ENCODE measurements around the gene PLCB1. TPM values are rescaled to one million over a fixed set of nuclear protein-coding genes. Genes with fewer than 3 reads are reported as not detected.

The PLCB1 gene
- total RNA-seq, 6 experiments from 2014 or later, result 17.2 to 25.7 (median 23.1) TPM

DNA sequence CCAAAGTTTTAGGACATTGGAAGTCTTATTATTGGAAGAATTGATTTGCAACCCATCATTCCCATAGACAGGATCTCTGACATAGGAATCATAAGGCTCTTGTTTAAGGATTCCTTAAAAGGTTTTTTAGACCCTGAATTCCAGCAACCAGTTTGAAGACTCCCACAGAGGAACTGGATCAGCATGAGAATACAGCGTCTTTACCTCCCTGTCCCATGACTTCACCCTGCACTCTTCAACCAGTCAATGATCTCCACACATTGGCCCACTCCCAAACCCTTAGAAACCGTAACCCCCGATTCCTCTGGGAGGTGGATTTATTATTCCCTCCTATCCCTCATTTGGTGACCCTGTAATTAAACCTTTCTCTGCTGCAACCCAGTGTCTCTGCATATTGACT, 786.1 kb downstream of the PLCB1 start:
- H3K36me3 Mint-ChIP-seq (ENCODE audit: low read depth), result peaks cover 16% of the 10 kb centered on the region
- H3K27ac Mint-ChIP-seq, result no peak overlapping the region
- H3K4me1 Mint-ChIP-seq (ENCODE audit: low read depth), result no peaks in the 10 kb centered on the region
- H3K9me3 Mint-ChIP-seq, result peaks cover 12% of the 10 kb centered on the region
- peaks cover 4% of the 10 kb centered on the region; the same call in 1 of the 2 replicates for H3K27me3 Mint-ChIP-seq (ENCODE audit: insufficient read depth)
- H3K4me3 Mint-ChIP-seq, result no peak overlapping the region
- DNase-seq, result no peak
- TF ChIP-seq, protein P1, sequence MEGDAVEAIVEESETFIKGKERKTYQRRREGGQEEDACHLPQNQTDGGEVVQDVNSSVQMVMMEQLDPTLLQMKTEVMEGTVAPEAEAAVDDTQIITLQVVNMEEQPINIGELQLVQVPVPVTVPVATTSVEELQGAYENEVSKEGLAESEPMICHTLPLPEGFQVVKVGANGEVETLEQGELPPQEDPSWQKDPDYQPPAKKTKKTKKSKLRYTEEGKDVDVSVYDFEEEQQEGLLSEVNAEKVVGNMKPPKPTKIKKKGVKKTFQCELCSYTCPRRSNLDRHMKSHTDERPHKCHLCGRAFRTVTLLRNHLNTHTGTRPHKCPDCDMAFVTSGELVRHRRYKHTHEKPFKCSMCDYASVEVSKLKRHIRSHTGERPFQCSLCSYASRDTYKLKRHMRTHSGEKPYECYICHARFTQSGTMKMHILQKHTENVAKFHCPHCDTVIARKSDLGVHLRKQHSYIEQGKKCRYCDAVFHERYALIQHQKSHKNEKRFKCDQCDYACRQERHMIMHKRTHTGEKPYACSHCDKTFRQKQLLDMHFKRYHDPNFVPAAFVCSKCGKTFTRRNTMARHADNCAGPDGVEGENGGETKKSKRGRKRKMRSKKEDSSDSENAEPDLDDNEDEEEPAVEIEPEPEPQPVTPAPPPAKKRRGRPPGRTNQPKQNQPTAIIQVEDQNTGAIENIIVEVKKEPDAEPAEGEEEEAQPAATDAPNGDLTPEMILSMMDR (IDR thresholded peaks at IDR 0.05), result no peak

DNA sequence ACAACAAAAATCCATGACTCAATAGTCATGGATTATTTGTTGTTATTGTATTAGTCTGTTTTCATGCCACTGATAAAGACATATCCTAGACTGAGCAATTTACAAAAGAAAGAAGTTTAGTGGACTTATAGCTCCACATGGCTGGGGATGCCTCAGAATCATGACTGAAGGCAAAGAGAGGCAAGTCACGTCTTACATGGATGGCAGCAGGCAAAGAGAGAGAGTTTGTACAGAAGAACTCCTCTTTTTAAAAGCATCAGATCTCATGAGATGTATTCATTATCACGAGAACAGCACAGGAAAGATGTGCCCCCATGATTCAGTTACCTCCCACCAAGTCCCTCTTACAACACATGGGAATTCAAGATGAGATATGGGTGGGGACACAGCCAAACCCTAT, 792.5 kb downstream of the PLCB1 start:
- Mint-ChIP-seq H3K27me3 (ENCODE audit: insufficient read depth) (peaks cover 4% of the 10 kb centered on the region; the same call in 1 of the 2 replicates), H3K9me3 (0 out of 2 replicates have a peak, but pooled peaks cover 4% of the 10 kb centered on the region), H3K4me3 (no peak overlapping the region), H3K27ac (no peak overlapping the region), H3K36me3 (ENCODE audit: low read depth) (peaks cover 12% of the 10 kb centered on the region; the same call in 1 of the 2 replicates), H3K4me1 (ENCODE audit: low read depth) (no peaks in the 10 kb centered on the region)
- DNase-seq, result no peak
- TF ChIP-seq, protein P1 (IDR thresholded peaks at IDR 0.05), result no peak

DNA sequence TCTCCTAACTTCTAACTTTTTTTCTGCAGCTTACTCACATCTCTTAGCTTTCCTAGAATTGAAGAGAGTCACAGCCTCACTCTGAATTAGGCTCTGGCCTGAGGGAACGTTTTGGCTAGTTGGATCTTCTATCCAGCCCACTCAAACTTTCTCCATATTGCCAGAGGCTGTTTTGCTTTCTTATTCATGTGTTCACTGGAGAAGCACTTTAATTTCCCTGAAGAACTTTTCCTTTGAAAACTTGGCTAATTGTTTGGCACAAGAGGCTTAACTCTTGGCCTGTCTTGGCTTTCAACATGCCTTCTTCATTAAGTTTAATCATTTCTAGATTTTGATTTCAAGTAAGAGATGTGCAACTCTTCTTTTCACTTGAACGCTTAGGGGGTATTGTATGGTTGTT, 798.7 kb downstream of the PLCB1 start:
- Mint-ChIP-seq H3K4me3 (peak overlapping the region; percentile 22), H3K4me1 (ENCODE audit: low read depth) (peaks cover 42% of the 10 kb centered on the region), H3K9me3 (no peaks in the 10 kb centered on the region), H3K36me3 (ENCODE audit: low read depth) (peaks cover 8% of the 10 kb centered on the region; the same call in 1 of the 2 replicates), H3K27ac (peak overlapping the region; percentile 97), H3K27me3 (ENCODE audit: insufficient read depth) (no peaks in the 10 kb centered on the region; the same call in 1 of the 2 replicates)
- peak; percentile 70 for DNase-seq
- TF ChIP-seq, protein P1 (IDR thresholded peaks at IDR 0.05), result no peak

DNA sequence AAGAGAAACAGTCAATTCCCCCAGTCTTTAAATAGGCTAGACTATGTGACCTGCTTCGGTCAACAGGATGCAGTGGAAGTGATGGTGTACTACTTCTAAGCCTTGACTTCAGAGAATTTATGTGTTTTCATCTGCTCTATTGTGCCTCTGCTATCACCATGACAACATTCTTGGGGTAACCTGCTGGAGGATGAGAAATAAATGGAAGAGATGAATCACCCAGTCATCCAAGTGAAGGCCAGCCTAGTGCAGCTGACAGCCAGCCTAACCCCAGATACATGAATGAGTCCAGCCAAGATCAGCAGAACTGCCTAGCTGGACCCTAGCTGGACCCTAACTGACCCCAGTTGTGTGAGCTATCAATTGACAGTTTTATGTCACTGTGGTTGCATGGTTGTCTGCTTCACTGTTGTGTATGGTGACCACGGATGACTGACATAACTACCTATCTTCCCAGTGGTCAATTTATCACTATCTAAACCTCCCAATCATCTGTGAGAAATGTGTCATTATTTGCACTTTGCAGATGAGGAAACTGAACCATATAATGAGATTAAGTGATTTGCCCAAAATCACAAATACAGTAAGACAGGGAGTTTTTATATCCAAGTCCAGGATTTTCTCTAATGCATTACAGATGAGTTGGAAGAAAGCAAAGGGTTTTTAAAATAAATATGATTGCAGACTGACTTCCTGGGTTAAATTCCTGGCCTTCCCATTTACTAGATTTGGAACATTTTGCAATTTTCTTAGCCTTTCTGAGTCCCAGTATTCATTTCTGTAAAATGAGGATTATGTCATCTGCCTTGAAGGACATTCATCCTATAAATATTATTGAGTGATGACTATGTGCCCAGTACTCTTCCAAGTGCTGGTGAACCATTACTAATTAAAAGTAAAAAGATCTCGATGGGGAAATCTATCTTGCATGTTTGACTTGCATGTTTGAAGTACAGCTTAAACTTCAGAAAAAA, 800.4 kb downstream of the PLCB1 start:
- TF ChIP-seq, protein P1 (IDR thresholded peaks at IDR 0.05), result 0 out of 2 replicates have a peak, but pooled peaks have one; percentile 10
- peak overlapping the region; percentile 45; the same call in 1 of the 2 replicates for H3K4me3 Mint-ChIP-seq
- peak; percentile 98 for DNase-seq
- peaks cover 8% of the 10 kb centered on the region; the same call in 1 of the 2 replicates for H3K36me3 Mint-ChIP-seq (ENCODE audit: low read depth)
- H3K9me3 Mint-ChIP-seq, result no peaks in the 10 kb centered on the region
- H3K27ac Mint-ChIP-seq, result peak overlapping the region; percentile 97
- peaks cover 42% of the 10 kb centered on the region for H3K4me1 Mint-ChIP-seq (ENCODE audit: low read depth)
- peaks cover 2% of the 10 kb centered on the region; the same call in 1 of the 2 replicates for H3K27me3 Mint-ChIP-seq (ENCODE audit: insufficient read depth)

DNA sequence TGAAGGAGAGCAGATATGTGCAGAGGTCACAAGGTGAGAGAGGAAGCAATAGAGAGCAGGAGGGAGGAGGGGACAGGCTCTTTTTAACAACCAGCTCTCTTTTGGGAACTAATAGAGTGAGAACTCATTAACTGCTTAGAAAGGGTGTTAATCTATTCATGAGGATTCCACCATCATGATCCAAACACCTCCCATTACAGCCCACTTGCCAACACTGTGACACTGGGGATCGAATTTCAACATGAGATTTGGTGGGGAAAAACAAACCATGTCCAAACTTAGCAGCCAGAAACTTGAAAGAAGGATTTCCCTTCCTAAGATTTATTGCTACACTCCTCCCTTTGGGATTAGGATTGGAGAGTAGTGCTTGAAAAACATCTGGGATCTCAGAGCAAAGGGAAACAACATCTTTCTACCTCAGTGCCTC, 801.3 kb downstream of the PLCB1 start:
- DNase-seq, result no peak
- Mint-ChIP-seq H3K27ac (peak overlapping the region; percentile 97), H3K4me3 (peak overlapping the region; percentile 15; the same call in 1 of the 2 replicates), H3K4me1 (ENCODE audit: low read depth) (peaks cover 42% of the 10 kb centered on the region), H3K9me3 (no peaks in the 10 kb centered on the region), H3K36me3 (ENCODE audit: low read depth) (peaks cover 8% of the 10 kb centered on the region; the same call in 1 of the 2 replicates), H3K27me3 (ENCODE audit: insufficient read depth) (peaks cover 2% of the 10 kb centered on the region; the same call in 1 of the 2 replicates)
- TF ChIP-seq, protein P1 (IDR thresholded peaks at IDR 0.05), result no peak

Measured in HFFc6 (cell line).